A549 (cell line): Measurements from ENCODE around the gene FLVCR2. TPM values are rescaled to one million over a fixed set of nuclear protein-coding genes. Genes with fewer than 3 reads are reported as not detected.

Experiments
- ATAC-seq, 2 experiments: fragments of 200-7000 bp in 1 of 2; fragments of >200 bp in 1 of 2; cut with Nextera tagmentation in 1 of 2; cut with Tn5 transposase in 1 of 2; 3 replicates each; pipeline versions ENCODE4 v1.8.0 to v1.9.1; 2018 to 2020; ENCODE audit warnings: mild to moderate bottlenecking in 1 of 2, moderate library complexity in 1 of 2
- CTCF ChIA-PET: fragments of 300-600 bp; sonication (Branson Sonifier 250); formaldehyde crosslinking; extraction: SDS; loops from one replicate; lab custom pipeline; 2021; ENCODE audit warnings: antibody characterized with exemption, inconsistent platforms; lab: Yijun Ruan, JAX
- POLR2A ChIA-PET: fragments of 350-600 bp; formaldehyde crosslinking; extraction: SDS; loops from one replicate; lab custom pipeline; 2021; ENCODE audit warnings: antibody characterized with exemption, inconsistent platforms; lab: Yijun Ruan, JAX
- DNase-seq, 2 experiments: peaks; one replicate each; pipeline versions ENCODE4 v3.0.0 to v3.0.0-alpha.2; 2011 to 2016; ENCODE audit warnings: low read depth in 1 of 2, low spot score in 1 of 2
- FAIRE-seq: peaks from 2 replicates; lab custom pipeline; 2011; peaks lifted over from hg19 to GRCh38; lab: Jason Lieb, UNC
- H3K27ac ChIP-seq, 2 experiments: fragments of >200 bp; sonication (Bioruptor Twin); formaldehyde crosslinking; 3 replicates each; pipeline ENCODE4 v1.5.1; 2016 to 2017
- H3K4me1 ChIP-seq: fragments of >200 bp; sonication (Bioruptor Twin); formaldehyde crosslinking; 3 replicates; pipeline ENCODE4 v1.6.1; 2016
- H3K4me2 ChIP-seq: fragments of >200 bp; sonication (Bioruptor Twin); formaldehyde crosslinking; 3 replicates; pipeline ENCODE4 v1.6.1; 2016
- H3K4me3 ChIP-seq: fragments of >200 bp; sonication (Bioruptor Twin); formaldehyde crosslinking; 3 replicates; pipeline ENCODE4 v1.5.1; 2016
- H3K9me3 ChIP-seq: fragments of >200 bp; sonication (Bioruptor Twin); formaldehyde crosslinking; 3 replicates; pipeline ENCODE4 v1.6.1; 2016
- BCL3 ChIP-seq: fragments of >200 bp; sonication (Bioruptor Twin); formaldehyde crosslinking; IDR thresholded peaks from 3 replicates; pipeline ENCODE4 v1.6.1; 2016
- CBX2 ChIP-seq: fragments of 200-600 bp; sonication (generic); IDR thresholded peaks from 2 replicates; pipeline ENCODE4 v1.6.1; 2016; ENCODE audit warnings: low read depth, mild to moderate bottlenecking, borderline replicate concordance
- CEBPB ChIP-seq, 2 experiments: fragments of >200 bp in 1 of 2; sonication (Bioruptor Twin) in 1 of 2; formaldehyde crosslinking in 1 of 2; IDR thresholded peaks; 2 replicates each; pipeline ENCODE4 v1.6.1; 2012 to 2016
- GATA3 ChIP-seq: IDR thresholded peaks from 2 replicates; pipeline ENCODE4 v1.6.1; 2012; ENCODE audit warnings: borderline replicate concordance
- HDAC2 ChIP-seq: fragments of 200-600 bp; sonication (generic); IDR thresholded peaks from 2 replicates; pipeline ENCODE4 v1.6.1; 2016
- HMGXB4 ChIP-seq: fragments of 250-450 bp; sonication (Bioruptor Pico); IDR thresholded peaks from 2 replicates; pipeline ENCODE4 v1.5.0; 2021; ENCODE audit warnings: mild to moderate bottlenecking, moderate library complexity, borderline replicate concordance
- HOXB13 ChIP-seq: fragments of 250-450 bp; sonication (Bioruptor Pico); IDR thresholded peaks from 2 replicates; pipeline ENCODE4 v1.5.0; 2020; ENCODE audit warnings: low read depth, mild to moderate bottlenecking, moderate library complexity
- JUNB ChIP-seq: fragments of >200 bp; sonication (Bioruptor Twin); formaldehyde crosslinking; IDR thresholded peaks from 2 replicates; pipeline ENCODE4 v1.6.1; 2016
- POLR2A ChIP-seq: IDR thresholded peaks from 2 replicates; pipeline ENCODE4 v1.6.1; 2012; ENCODE audit warnings: mild to moderate bottlenecking, low read length
- RAD21 ChIP-seq, 2 experiments: fragments of >200 bp in 1 of 2; sonication (Bioruptor Twin) in 1 of 2; formaldehyde crosslinking in 1 of 2; IDR thresholded peaks in 1 of 2; conservative IDR thresholded peaks in 1 of 2; 2 replicates in 1 of 2; 3 replicates in 1 of 2; pipeline ENCODE4 v1.6.1; 2012 to 2018; ENCODE audit warnings: inconsistent platforms in 1 of 2
- RNF2 ChIP-seq: fragments of 200-600 bp; sonication (generic); IDR thresholded peaks from 2 replicates; pipeline ENCODE4 v1.6.1; 2016; ENCODE audit warnings: low read depth, mild to moderate bottlenecking, antibody characterized with exemption, moderate library complexity, borderline replicate concordance
- SREBF2 ChIP-seq: fragments of 450-650 bp; IDR thresholded peaks from 2 replicates; pipeline ENCODE4 v1.6.1; 2014; ENCODE audit warnings: mild to moderate bottlenecking, moderate library complexity
- TFCP2L1 ChIP-seq: fragments of 250-450 bp; sonication (Bioruptor Pico); IDR thresholded peaks from 2 replicates; pipeline ENCODE4 v1.5.0; 2021; ENCODE audit warnings: mild to moderate bottlenecking
- USF2 ChIP-seq: fragments of 450-650 bp; IDR thresholded peaks from 2 replicates; pipeline ENCODE4 v1.6.1; 2014; ENCODE audit warnings: antibody characterized with exemption
- ZNF302 ChIP-seq: fragments of 250-450 bp; sonication (Bioruptor Pico); IDR thresholded peaks from 2 replicates; pipeline ENCODE4 v1.9.0; 2021; ENCODE audit warnings: inconsistent platforms, mild to moderate bottlenecking, moderate library complexity
- ZSCAN20 ChIP-seq: fragments of 250-450 bp; sonication (Bioruptor Pico); IDR thresholded peaks from 2 replicates; pipeline ENCODE4 v1.8.0; 2022; ENCODE audit warnings: mild to moderate bottlenecking, moderate library complexity
- WGBS: methylation state at CpG from one replicate; pipeline ENCODE4 v1.1.6; 2017; ENCODE audit errors: missing lambda C conversion rate; 5-methylcytosine and 5-hydroxymethylcytosine counted together
- polyA plus RNA-seq, 4 experiments: library from polyadenylated mRNA; depleted of rRNA in 3 of 4; stranded (reverse); fragments of >200 nt; fragmentation: RNase III in 1 of 4; extraction: RNeasy Plus Mini Kit Qiagen cat#74134 plus additional on column Dnase treatment in 1 of 4; gene quantifications; 2 replicates in 3 of 4; 3 replicates in 1 of 4; pipeline ENCODE4 v1.2.3, GENCODE V29; 2011 to 2017
- TF ChIP-seq, protein P1 (sequence below): IDR thresholded peaks from 2 replicates; pipeline ENCODE4 v1.6.1; 2012; ENCODE audit warnings: low read depth, borderline replicate concordance

FLVCR2 gene
- polyA plus RNA-seq, 2 of the 4 experiments (the other 2 are of a cell fraction), result 3.8 to 3.9 TPM

GRCh38 chr14:75563931-75564330 lies 14.5 kb upstream of the FLVCR2 start:
- no peak for DNase-seq
- Histone ChIP-seq H3K4me3 (no peak overlapping the region), H3K4me1 (peaks cover 24% of the 10 kb centered on the region), H3K9me3 (no peaks in the 10 kb centered on the region), H3K4me2 (no peak overlapping the region), H3K27ac (0 out of 6 replicates have a peak overlapping the region, but pooled peaks of 1 of the 2 experiments have one; percentile 8)
- no peak for FAIRE-seq
- WGBS, result 57% methylated on average over 4 of the region's 4 CpGs
- ChIA-PET POLR2A (no interaction called here), CTCF (interaction anchor here (0.9 to 6.4 kb wide), 8 partner anchors 11 to 257 kb away, joined by 3 to 197 read pairs (median 46); partner anchors contain the start of gene FLVCR2)
- ATAC-seq, result no peak
- TF ChIP-seq POLR2A (no peak), HDAC2 (no peak), GATA3 (no peak), JUNB (no peak), RNF2 (no peak), SREBF2 (no peak), CEBPB (IDR thresholded peaks at IDR 0.05) (no peak)
- TF ChIP-seq, protein P1, sequence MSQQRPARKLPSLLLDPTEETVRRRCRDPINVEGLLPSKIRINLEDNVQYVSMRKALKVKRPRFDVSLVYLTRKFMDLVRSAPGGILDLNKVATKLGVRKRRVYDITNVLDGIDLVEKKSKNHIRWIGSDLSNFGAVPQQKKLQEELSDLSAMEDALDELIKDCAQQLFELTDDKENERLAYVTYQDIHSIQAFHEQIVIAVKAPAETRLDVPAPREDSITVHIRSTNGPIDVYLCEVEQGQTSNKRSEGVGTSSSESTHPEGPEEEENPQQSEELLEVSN, result no peak
- TF ChIP-seq, all 56 proteins: peak for 0

GRCh38 chr14:75565056-75565455 lies 13.4 kb upstream of the FLVCR2 start:
- H3K4me2 ChIP-seq, result no peak overlapping the region
- ATAC-seq (no peak), DNase-seq (no peak), FAIRE-seq (no peak)
- H3K4me1 ChIP-seq, result peaks cover 13% of the 10 kb centered on the region
- 71% methylated on average over 5 of the region's 5 CpGs for WGBS
- TF ChIP-seq HOXB13 (CRISPR knock-in tag) (no peak), ZNF302 (CRISPR knock-in tag) (no peak), TFCP2L1 (CRISPR knock-in tag) (no peak), JUNB (no peak), USF2 (no peak), HMGXB4 (CRISPR knock-in tag) (no peak), ZSCAN20 (CRISPR knock-in tag) (no peak)
- no peaks in the 10 kb centered on the region for H3K9me3 ChIP-seq
- no peak overlapping the region for H3K4me3 ChIP-seq
- ChIA-PET CTCF (interaction anchor here (6.1 kb wide), 1 partner anchor 10 kb away, joined by 143 read pairs; the partner anchor contains the start of gene FLVCR2), POLR2A (no interaction called here)
- H3K27ac ChIP-seq, result 0 out of 6 replicates have a peak overlapping the region, but pooled peaks of 1 of the 2 experiments have one; percentile 17

DNA sequence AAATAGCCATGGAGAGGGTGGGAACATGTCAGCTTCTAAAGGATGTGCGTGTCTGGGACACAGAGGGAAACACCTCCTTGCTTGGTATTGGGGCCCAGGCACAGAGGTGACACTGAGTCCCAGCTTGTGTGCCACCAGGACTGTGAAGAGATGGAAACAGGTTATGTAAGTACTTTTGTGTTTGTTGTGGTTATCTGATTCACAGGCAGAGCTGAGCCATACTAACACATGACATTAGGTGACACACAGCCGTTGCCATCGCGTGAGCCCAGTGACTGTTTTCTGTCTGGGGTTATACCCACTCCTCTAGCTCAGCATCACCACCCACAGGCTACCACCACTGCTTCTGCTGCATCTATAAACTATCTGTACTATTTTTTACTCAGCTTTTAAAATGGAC lies 12.1 kb upstream of the FLVCR2 start:
- no peak overlapping the region for H3K4me2 ChIP-seq
- TF ChIP-seq RAD21 (conservative IDR thresholded peaks at IDR 0.05 in 1 of 2, IDR thresholded peaks at IDR 0.05 in 1 of 2) (no peak), POLR2A (no peak), BCL3 (no peak), HDAC2 (no peak), SREBF2 (no peak), CBX2 (no peak), HOXB13 (CRISPR knock-in tag) (no peak)
- TF ChIP-seq, all 56 proteins: peak for 0
- H3K9me3 ChIP-seq, result no peaks in the 10 kb centered on the region
- no peaks in the 10 kb centered on the region; the same call in 2 of the 3 replicates for H3K4me1 ChIP-seq
- FAIRE-seq (no peak), ATAC-seq (0 out of 6 replicates have a peak, but pooled peaks of 1 of the 2 experiments have one; percentile 21), DNase-seq (no peak)
- H3K27ac ChIP-seq, result no peak overlapping the region
- ChIA-PET POLR2A (no interaction called here), CTCF (interaction anchor here (0.9 to 4.4 kb wide), 5 partner anchors 11 to 258 kb away, joined by 3 to 40 read pairs (median 4); partner anchors contain the start of gene FLVCR2)
- 50% methylated on average over 4 of the region's 4 CpGs for WGBS
- no peak overlapping the region for H3K4me3 ChIP-seq
